ENCODE results near the gene CLEC19A.

Gene CLEC19A

GRCh38 chr16:19269098-19269497 is 16.4 kb upstream of the CLEC19A start:
- DNase-seq (ENCODE audit: low read depth): no peak
- no peak for TF ChIP-seq POLR2A (IDR thresholded peaks at IDR 0.05; ENCODE audit: extremely low read depth, insufficient read length)
- no peak for TF ChIP-seq MAX (IDR thresholded peaks at IDR 0.05; ENCODE audit: low read depth, low read length)
- no peak for TF ChIP-seq CTCF (IDR thresholded peaks at IDR 0.05; ENCODE audit: low read depth, low read length)
- TF ChIP-seq MYC (IDR thresholded peaks at IDR 0.05; ENCODE audit: low read depth, low read length): no peak
- no peak overlapping the region for H3K4me3 ChIP-seq (ENCODE audit: low read depth, low read length)

- DNase-seq (ENCODE audit: low read depth): no peak
- no peak overlapping the region for H3K4me3 ChIP-seq (ENCODE audit: low read depth, low read length)
- TF ChIP-seq CTCF (IDR thresholded peaks at IDR 0.05; ENCODE audit: low read depth, low read length) (no peak), POLR2A (IDR thresholded peaks at IDR 0.05; ENCODE audit: extremely low read depth, insufficient read length) (no peak), MAX (IDR thresholded peaks at IDR 0.05; ENCODE audit: low read depth, low read length) (no peak), MYC (IDR thresholded peaks at IDR 0.05; ENCODE audit: low read depth, low read length) (no peak)
These were observed 11.2 kb upstream of the CLEC19A start for GRCh38 chr16:19274165-19274797.

GRCh38 chr16:19278403-19278802 is 7.1 kb upstream of the CLEC19A start:
- TF ChIP-seq MAX (IDR thresholded peaks at IDR 0.05; ENCODE audit: low read depth, low read length) (no peak), MYC (IDR thresholded peaks at IDR 0.05; ENCODE audit: low read depth, low read length) (no peak), POLR2A (IDR thresholded peaks at IDR 0.05; ENCODE audit: extremely low read depth, insufficient read length) (no peak)
- H3K4me3 ChIP-seq (ENCODE audit: low read depth, low read length): no peak overlapping the region
- no peak for DNase-seq (ENCODE audit: low read depth)

- TF ChIP-seq CTCF (IDR thresholded peaks at IDR 0.05; ENCODE audit: low read depth, low read length): no peak
- TF ChIP-seq POLR2A (IDR thresholded peaks at IDR 0.05; ENCODE audit: extremely low read depth, insufficient read length): no peak
- TF ChIP-seq MYC (IDR thresholded peaks at IDR 0.05; ENCODE audit: low read depth, low read length): no peak
- TF ChIP-seq MAX (IDR thresholded peaks at IDR 0.05; ENCODE audit: low read depth, low read length): no peak
- DNase-seq (ENCODE audit: low read depth): no peak
These were observed 4.3 kb upstream of the CLEC19A start for GRCh38 chr16:19281246-19281645.

GRCh38 chr16:19282101-19282500 is 3.4 kb upstream of the CLEC19A start:
- H3K4me3 ChIP-seq (ENCODE audit: low read depth, low read length): no peak overlapping the region
- TF ChIP-seq CTCF (IDR thresholded peaks at IDR 0.05; ENCODE audit: low read depth, low read length) (no peak), MYC (IDR thresholded peaks at IDR 0.05; ENCODE audit: low read depth, low read length) (no peak), POLR2A (IDR thresholded peaks at IDR 0.05; ENCODE audit: extremely low read depth, insufficient read length) (no peak), MAX (IDR thresholded peaks at IDR 0.05; ENCODE audit: low read depth, low read length) (no peak)
- no peak for DNase-seq (ENCODE audit: low read depth)

More at GRCh38 chr16:19281246-19281645, 4.3 kb upstream of the CLEC19A start:
- no peak overlapping the region for H3K4me3 ChIP-seq (ENCODE audit: low read depth, low read length)

GRCh38 chr16:19283637-19284036 is 1.9 kb upstream of the CLEC19A start:
- DNase-seq (ENCODE audit: low read depth): no peak
- no peak for TF ChIP-seq POLR2A (IDR thresholded peaks at IDR 0.05; ENCODE audit: extremely low read depth, insufficient read length)
- TF ChIP-seq CTCF (IDR thresholded peaks at IDR 0.05; ENCODE audit: low read depth, low read length): no peak
- TF ChIP-seq MAX (IDR thresholded peaks at IDR 0.05; ENCODE audit: low read depth, low read length): no peak
- no peak for TF ChIP-seq MYC (IDR thresholded peaks at IDR 0.05; ENCODE audit: low read depth, low read length)
- no peak overlapping the region for H3K4me3 ChIP-seq (ENCODE audit: low read depth, low read length)

Data from NB4 (cell line).